Activated CD4-positive, alpha-beta T cell treated with anti-CD3 and anti-CD28 coated beads, Interleukin-2, amount 50 U/mL, for 1 hour (primary cell): Measurements from ENCODE around the gene LARP1.
"Not testable (repeated sequence)": the region's sequence is repeated elsewhere in the genome, so short reads cannot be mapped to it uniquely, and the experiment has no call there.

Experiments
- DNase-seq: peaks from one replicate; pipeline ENCODE4 v3.0.0-alpha.2; 2020

The LARP1 gene

GRCh38 chr5:154736372-154736771, 18.8 kb upstream of the LARP1 start:
- not testable (repeated sequence) for DNase-seq

GRCh38 chr5:154737667-154738320, 17.4 kb upstream of the LARP1 start:
- DNase-seq: no peak

- DNase-seq: no peak
These were observed 14.7 kb upstream of the LARP1 start for GRCh38 chr5:154740483-154740882.

- no peak for DNase-seq
These were observed 14.2 kb upstream of the LARP1 start for GRCh38 chr5:154740957-154741356.

- DNase-seq: no peak
These were observed 13.8 kb upstream of the LARP1 start for GRCh38 chr5:154741415-154741814.

GRCh38 chr5:154743812-154744211, 11.4 kb upstream of the LARP1 start:
- DNase-seq: no peak

- DNase-seq: no peak
These were observed 9.8 kb upstream of the LARP1 start for GRCh38 chr5:154745349-154745748.

GRCh38 chr5:154749491-154749890, 5.7 kb upstream of the LARP1 start:
- DNase-seq: no peak

- not testable (repeated sequence) for DNase-seq
These were observed 4.5 kb upstream of the LARP1 start for GRCh38 chr5:154750641-154751040.

GRCh38 chr5:154751854-154752253, 3.3 kb upstream of the LARP1 start:
- no peak for DNase-seq

GRCh38 chr5:154753792-154754191, 1.4 kb upstream of the LARP1 start:
- DNase-seq: no peak

- peak; percentile 100 for DNase-seq
These were observed 467 bp upstream of the LARP1 start for GRCh38 chr5:154754460-154755360.

GRCh38 chr5:154756009-154756867, 1.1 kb downstream of the LARP1 start:
- peak; percentile 35 for DNase-seq

GRCh38 chr5:154756868-154757813, 2.0 kb downstream of the LARP1 start:
- peak; percentile 51 for DNase-seq

- peak; percentile 38 for DNase-seq
These were observed 2.7 kb downstream of the LARP1 start for GRCh38 chr5:154757814-154758406.

GRCh38 chr5:154758493-154758892, 3.3 kb downstream of the LARP1 start:
- no peak for DNase-seq

- DNase-seq: no peak
These were observed 3.8 kb downstream of the LARP1 start for GRCh38 chr5:154758977-154759376.

- DNase-seq: not testable (repeated sequence)
These were observed 4.7 kb downstream of the LARP1 start for GRCh38 chr5:154759868-154760267.

- no peak for DNase-seq
These were observed 6.0 kb downstream of the LARP1 start for GRCh38 chr5:154761046-154761736.

- DNase-seq: no peak
These were observed 7.1 kb downstream of the LARP1 start for GRCh38 chr5:154762261-154762660.

- DNase-seq: no peak
These were observed 7.5 kb downstream of the LARP1 start for GRCh38 chr5:154762700-154763099.
